GM20000 (cell line): ENCODE results near the gene MME.
A peak's percentile ranks its signal among the peaks of the same experiment; 100 is the strongest.

Source experiments
- DNase-seq: peaks from one replicate; pipeline ENCODE4 v3.0.0; 2012; ENCODE audit warnings: low spot score
- TF ChIP-seq, protein P1 (sequence below): IDR thresholded peaks from 2 replicates; pipeline ENCODE4 v1.5.1; 2012; ENCODE audit warnings: mild to moderate bottlenecking, control low read depth; ENCODE audit errors: extremely low read depth, missing control alignments

MME gene

DNA sequence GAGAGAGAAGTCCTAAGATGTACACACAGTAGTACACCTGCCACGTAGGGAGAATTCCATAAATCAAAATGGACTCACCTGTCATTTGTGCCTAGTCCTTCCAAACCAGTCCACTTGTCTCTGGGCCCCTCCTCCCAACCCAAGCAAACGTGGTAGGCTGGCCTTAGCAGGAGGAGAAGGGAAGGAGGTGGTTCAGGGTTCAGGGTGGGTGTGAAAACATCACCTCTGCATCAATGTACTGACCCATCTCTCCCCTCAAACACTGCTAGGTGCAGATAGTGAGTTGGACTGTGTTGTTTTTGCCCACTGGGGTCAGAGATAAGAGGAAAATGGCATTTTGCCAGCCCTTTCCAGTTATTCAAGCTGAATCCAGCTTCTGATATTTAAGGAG lies 99.3 kb downstream of the MME start:
- TF ChIP-seq, protein P1, sequence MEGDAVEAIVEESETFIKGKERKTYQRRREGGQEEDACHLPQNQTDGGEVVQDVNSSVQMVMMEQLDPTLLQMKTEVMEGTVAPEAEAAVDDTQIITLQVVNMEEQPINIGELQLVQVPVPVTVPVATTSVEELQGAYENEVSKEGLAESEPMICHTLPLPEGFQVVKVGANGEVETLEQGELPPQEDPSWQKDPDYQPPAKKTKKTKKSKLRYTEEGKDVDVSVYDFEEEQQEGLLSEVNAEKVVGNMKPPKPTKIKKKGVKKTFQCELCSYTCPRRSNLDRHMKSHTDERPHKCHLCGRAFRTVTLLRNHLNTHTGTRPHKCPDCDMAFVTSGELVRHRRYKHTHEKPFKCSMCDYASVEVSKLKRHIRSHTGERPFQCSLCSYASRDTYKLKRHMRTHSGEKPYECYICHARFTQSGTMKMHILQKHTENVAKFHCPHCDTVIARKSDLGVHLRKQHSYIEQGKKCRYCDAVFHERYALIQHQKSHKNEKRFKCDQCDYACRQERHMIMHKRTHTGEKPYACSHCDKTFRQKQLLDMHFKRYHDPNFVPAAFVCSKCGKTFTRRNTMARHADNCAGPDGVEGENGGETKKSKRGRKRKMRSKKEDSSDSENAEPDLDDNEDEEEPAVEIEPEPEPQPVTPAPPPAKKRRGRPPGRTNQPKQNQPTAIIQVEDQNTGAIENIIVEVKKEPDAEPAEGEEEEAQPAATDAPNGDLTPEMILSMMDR: no peak
- no peak for DNase-seq

DNA sequence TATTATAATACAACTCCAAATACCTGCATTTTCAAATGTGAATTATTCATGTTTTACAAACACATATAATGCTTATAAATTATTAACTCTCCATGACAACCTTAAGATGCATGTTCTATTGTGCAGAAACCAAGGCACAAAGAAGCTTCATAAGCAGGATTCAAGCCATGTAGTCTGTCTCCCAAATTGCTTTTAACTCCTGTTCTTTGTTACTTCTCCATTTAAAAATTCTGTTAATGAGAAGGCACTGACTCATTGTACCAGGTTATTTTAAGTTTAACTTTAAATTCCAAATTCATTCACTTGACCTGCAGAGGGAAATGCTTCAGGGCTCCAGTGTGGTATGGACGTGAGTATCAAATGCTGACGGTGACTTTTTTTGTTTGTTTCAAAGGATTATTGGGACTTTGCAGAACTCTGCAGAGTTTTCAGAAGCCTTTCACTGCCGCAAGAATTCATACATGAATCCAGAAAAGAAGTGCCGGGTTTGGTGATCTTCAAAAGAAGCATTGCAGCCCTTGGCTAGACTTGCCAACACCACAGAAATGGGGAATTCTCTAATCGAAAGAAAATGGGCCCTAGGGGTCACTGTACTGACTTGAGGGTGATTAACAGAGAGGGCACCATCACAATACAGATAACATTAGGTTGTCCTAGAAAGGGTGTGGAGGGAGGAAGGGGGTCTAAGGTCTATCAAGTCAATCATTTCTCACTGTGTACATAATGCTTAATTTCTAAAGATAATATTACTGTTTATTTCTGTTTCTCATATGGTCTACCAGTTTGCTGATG lies 100.0 kb downstream of the MME start:
- no peak for DNase-seq
- TF ChIP-seq, protein P1: no peak

DNA sequence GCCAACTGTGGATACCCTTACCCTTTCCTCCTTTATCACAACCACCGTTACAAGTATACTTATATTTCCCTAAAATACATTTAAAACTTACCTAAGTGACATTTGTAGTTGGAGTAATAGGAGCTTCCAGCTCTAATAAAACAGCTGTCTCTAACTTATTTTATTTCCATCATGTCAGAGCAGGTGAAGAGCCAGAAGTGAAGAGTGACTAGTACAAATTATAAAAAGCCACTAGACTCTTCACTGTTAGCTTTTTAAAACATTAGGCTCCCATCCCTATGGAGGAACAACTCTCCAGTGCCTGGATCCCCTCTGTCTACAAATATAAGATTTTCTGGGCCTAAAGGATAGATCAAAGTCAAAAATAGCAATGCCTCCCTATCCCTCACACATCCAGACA lies 102.3 kb downstream of the MME start:
- DNase-seq: no peak
- TF ChIP-seq, protein P1: no peak

DNA sequence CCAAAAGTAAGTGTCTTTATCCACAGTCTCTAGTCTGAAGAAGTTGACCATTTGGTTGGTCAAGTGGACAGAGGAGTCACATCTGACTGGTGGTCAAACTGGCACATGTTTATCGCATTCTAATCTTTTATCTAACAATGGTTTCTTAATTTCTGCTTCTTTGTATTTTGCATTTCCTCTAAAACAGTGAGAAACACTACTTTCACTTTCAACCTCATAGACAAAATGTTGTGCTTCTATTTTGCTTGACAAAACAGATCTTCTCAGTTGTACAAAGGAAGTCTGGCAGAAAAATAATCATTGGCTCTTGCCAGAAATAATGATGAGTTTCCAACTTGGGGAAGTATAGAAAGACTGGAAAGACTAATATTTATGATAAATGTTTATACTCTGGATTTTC lies 103.9 kb downstream of the MME start:
- DNase-seq: peak; percentile 6

DNA sequence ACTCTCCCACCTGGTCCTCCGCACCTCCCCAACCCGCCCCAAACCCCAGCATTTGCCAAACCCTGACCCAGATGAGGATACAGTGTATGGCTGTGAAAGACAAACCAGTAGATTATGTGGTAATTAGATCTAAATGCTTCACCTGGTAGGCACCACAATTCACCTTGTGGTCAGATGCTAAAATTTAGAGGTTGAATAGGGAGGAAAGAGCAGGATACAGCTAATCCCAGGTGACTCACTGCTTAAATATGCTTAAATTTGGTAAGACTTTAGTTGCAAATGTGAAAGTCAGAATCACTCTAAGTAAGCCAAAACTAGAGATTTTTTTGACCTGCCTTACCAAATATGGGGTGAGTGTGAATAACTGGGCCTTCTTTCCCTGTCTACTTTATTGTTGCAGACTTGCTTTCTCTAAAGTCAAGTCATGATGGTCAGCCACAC lies 105.5 kb downstream of the MME start:
- TF ChIP-seq, protein P1: no peak
- DNase-seq: no peak

More for the DNA sequence above, 103.9 kb downstream of the MME start:
- TF ChIP-seq, protein P1: no peak

DNA sequence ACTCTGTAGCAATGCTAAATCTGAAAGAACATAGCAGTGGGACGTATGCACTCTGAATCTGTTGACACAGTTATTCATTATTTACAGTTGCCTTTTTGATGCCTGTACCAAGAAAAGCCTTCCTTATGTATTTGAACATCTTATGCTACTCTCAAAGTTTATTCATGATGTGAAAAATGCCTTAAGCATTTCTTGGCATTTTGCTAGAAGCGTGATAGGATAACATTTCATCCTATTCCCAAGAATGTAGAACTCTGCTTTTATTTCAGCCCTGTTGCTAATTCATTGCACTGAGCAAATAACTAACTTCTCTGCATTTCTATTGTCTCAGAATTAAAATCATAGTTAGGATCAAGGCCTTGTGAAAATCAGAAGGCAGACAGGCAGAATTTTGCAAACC lies 107.9 kb downstream of the MME start:
- TF ChIP-seq, protein P1: no peak

DNA sequence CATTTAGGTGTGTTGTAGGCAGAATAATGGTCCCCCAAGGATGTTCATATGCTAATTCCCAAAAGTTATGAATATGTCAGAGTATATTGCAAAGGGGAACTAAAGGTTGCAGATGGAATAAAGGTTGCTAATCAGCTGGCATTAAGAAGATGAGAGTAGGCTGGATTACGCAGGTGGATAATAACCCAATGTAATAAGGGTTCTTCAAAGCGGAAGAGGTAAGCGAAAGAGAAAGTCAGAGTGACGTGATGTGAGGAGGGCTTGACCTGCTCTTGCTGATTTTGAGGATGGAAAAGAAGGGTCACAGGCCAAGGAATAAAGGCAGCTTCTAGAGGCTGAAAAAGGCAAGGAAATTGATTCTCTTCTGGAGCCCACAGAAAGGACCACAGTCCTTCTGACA lies 109.4 kb downstream of the MME start:
- no peak for DNase-seq
- TF ChIP-seq, protein P1: no peak

More for the DNA sequence above, 107.9 kb downstream of the MME start:
- no peak for DNase-seq
